ENCODE measurements around the gene MAN1C1.

GRCh38 chr1:25805863-25806225 lies 189.3 kb downstream of the MAN1C1 start:
- no peak for TF ChIP-seq CTCF (conservative IDR thresholded peaks at IDR 0.05 in 1 of 2, IDR thresholded peaks at IDR 0.05 in 1 of 2; ENCODE audit: low read depth in 1 of 2, low read length in 2 of 2)
- TF ChIP-seq EZH2 (IDR thresholded peaks at IDR 0.05; ENCODE audit: low read length, missing control alignments) = no peak

All from fibroblast of lung (primary cell).